SK-N-SH (cell line): ENCODE measurements around the gene TYW1.

ENCODE experiments used
- CTCF ChIP-seq: fragments of 200-600 bp; sonication (generic); IDR thresholded peaks from 2 replicates; pipeline ENCODE4 v1.6.1; 2017; ENCODE audit warnings: antibody characterized with exemption, mild to moderate bottlenecking, moderate library complexity
- MEF2A ChIP-seq: IDR thresholded peaks from 2 replicates; pipeline ENCODE4 v1.4.0; 2012; ENCODE audit warnings: low read depth, borderline replicate concordance
- NFIC ChIP-seq: IDR thresholded peaks from 2 replicates; pipeline ENCODE4 v1.4.0; 2012; ENCODE audit warnings: borderline replicate concordance
- PBX3 ChIP-seq: IDR thresholded peaks from 2 replicates; pipeline ENCODE4; 2012
- POLR2AphosphoS5 ChIP-seq: IDR thresholded peaks from 2 replicates; pipeline ENCODE4 v1.6.1; 2012; ENCODE audit warnings: low read depth, low read length
- SMC3 ChIP-seq: IDR thresholded peaks from 2 replicates; pipeline ENCODE4 v1.6.1; 2012; ENCODE audit warnings: low read depth, low read length, improper control_type of control experiment
- USF2 ChIP-seq: fragments of 150-350 bp; IDR thresholded peaks from 2 replicates; pipeline ENCODE4 v1.6.1; 2017; ENCODE audit warnings: antibody characterized with exemption, low read length, low read depth, borderline replicate concordance

- TF ChIP-seq CTCF (no peak), NFIC (peak; percentile 60), USF2 (no peak), MEF2A (no peak), PBX3 (peak; percentile 91), SMC3 (no peak), POLR2AphosphoS5 (peak; percentile 42; the same call in 1 of the 2 replicates)
Observed at GRCh38 chr7:67019562-67020390, 23.1 kb downstream of the TYW1 start.
